GM12874 (cell line): ENCODE measurements around the gene ZBTB33.

Experiments
- CTCF ChIP-seq: IDR thresholded peaks from 2 replicates; pipeline ENCODE4 v1.5.1; 2011; ENCODE audit warnings: low read depth, mild to moderate bottlenecking, control low read depth, low read length, moderate library complexity; ENCODE audit not compliant: insufficient read depth

The ZBTB33 gene

GRCh38 chrX:120299928-120300327, 49.3 kb downstream of the ZBTB33 start:
- TF ChIP-seq CTCF: no peak

GRCh38 chrX:120301497-120301896, 50.9 kb downstream of the ZBTB33 start:
- TF ChIP-seq CTCF: no peak

- no peak for TF ChIP-seq CTCF
These were observed 51.3 kb downstream of the ZBTB33 start for GRCh38 chrX:120301960-120302359.

GRCh38 chrX:120302434-120302833, 51.8 kb downstream of the ZBTB33 start:
- no peak for TF ChIP-seq CTCF

GRCh38 chrX:120304256-120304655, 53.6 kb downstream of the ZBTB33 start:
- TF ChIP-seq CTCF: no peak

- no peak for TF ChIP-seq CTCF
These were observed 55.0 kb downstream of the ZBTB33 start for GRCh38 chrX:120305531-120306141.

GRCh38 chrX:120306630-120307029, 56.0 kb downstream of the ZBTB33 start:
- no peak for TF ChIP-seq CTCF
